Caco-2 (cell line): ENCODE measurements around the gene UGT1A6. TPM values are rescaled to one million over a fixed set of nuclear protein-coding genes. Genes with fewer than 3 reads are reported as not detected.
"Not testable (repeated sequence)": the region's sequence is repeated elsewhere in the genome, so short reads cannot be mapped to it uniquely, and the experiment has no call there.

Experiments
- BruUV-seq: library from RNA; stranded (reverse); fragments of 400-500 nt; replicated peaks from 2 replicates; lab custom pipeline; 2021; lab: Mats Ljungman, UMichigan
- CTCF ChIA-PET: fragments of 300-600 bp; sonication (Branson Sonifier 250); formaldehyde crosslinking; loops from one replicate; lab custom pipeline; 2022; ENCODE audit warnings: antibody characterized with exemption; lab: Charles Lee
- POLR2A ChIA-PET: fragments of 300-600 bp; sonication (Branson Sonifier 250); formaldehyde crosslinking; loops from one replicate; lab custom pipeline; 2022; ENCODE audit warnings: antibody characterized with exemption; lab: Charles Lee
- DNase-seq, 2 experiments: peaks; one replicate each; pipeline versions ENCODE4 v3.0.0 to v3.0.0-alpha.2; 2020 to 2022
- H3K27me3 ChIP-seq: replicated peaks from 2 replicates; pipeline ENCODE4 v1.6.0; 2011; ENCODE audit warnings: low read length; ENCODE audit not compliant: control insufficient read depth, insufficient read depth
- H3K36me3 ChIP-seq: 2 replicates; pipeline ENCODE4 v1.5.1; 2011; ENCODE audit warnings: low read length; ENCODE audit not compliant: control insufficient read depth, insufficient read depth
- H3K4me1 ChIP-seq: fragments of 250-450 bp; sonication (Bioruptor Pico); 2 replicates; pipeline ENCODE4 v1.5.1; 2020; ENCODE audit warnings: mild to moderate bottlenecking
- H3K4me3 ChIP-seq: 2 replicates; pipeline ENCODE4 v1.5.1; 2011; ENCODE audit warnings: low read depth, mild to moderate bottlenecking, control low read depth, low read length
- H3K9me3 ChIP-seq: fragments of 250-450 bp; sonication (Bioruptor Pico); 2 replicates; pipeline ENCODE4 v1.5.1; 2020; ENCODE audit warnings: mild to moderate bottlenecking, moderate library complexity
- H3K27ac Mint-ChIP-seq: one replicate; pipeline ENCODE4 v1.8.0; 2022; ENCODE audit warnings: mixed read lengths; ENCODE audit not compliant: unreplicated experiment
- H3K27me3 Mint-ChIP-seq: one replicate; pipeline ENCODE4 v1.8.0; 2022; ENCODE audit warnings: mixed read lengths; ENCODE audit not compliant: insufficient read depth, unreplicated experiment
- H3K36me3 Mint-ChIP-seq: one replicate; pipeline ENCODE4 v1.8.0; 2022; ENCODE audit warnings: mild to moderate bottlenecking, mixed read lengths; ENCODE audit not compliant: insufficient read depth, unreplicated experiment
- H3K4me1 Mint-ChIP-seq: one replicate; pipeline ENCODE4 v1.8.0; 2022; ENCODE audit warnings: low read depth, mixed read lengths; ENCODE audit not compliant: unreplicated experiment
- H3K4me3 Mint-ChIP-seq: one replicate; pipeline ENCODE4 v1.8.0; 2022; ENCODE audit warnings: mild to moderate bottlenecking, moderate library complexity, mixed read lengths; ENCODE audit not compliant: unreplicated experiment
- H3K9me3 Mint-ChIP-seq: one replicate; pipeline ENCODE4 v1.8.0; 2022; ENCODE audit warnings: mixed read lengths; ENCODE audit not compliant: unreplicated experiment
- CTCF ChIP-seq, 2 experiments: fragments of 200-600 bp in 1 of 2; IDR thresholded peaks; 1 replicate in 1 of 2; 2 replicates in 1 of 2; pipeline versions ENCODE4 v1.5.1 to v1.8.0; 2011 to 2022; ENCODE audit warnings: antibody characterized with exemption in 1 of 2, control low read depth in 1 of 2, inconsistent platforms in 1 of 2, low read depth in 1 of 2, low read length in 1 of 2, mild to moderate bottlenecking in 1 of 2, moderate library complexity in 1 of 2; ENCODE audit not compliant: insufficient read depth in 1 of 2, severe bottlenecking in 1 of 2, unreplicated experiment in 1 of 2
- intact Hi-C: fragments of 100-400 bp; cut with micrococcal nuclease; formaldehyde crosslinking; loops from one replicate; pipeline ENCODE4 v1.10.0; 2022; ENCODE audit not compliant: unreplicated experiment
- total RNA-seq: library from RNA; stranded (reverse); gene quantifications from 2 replicates; pipeline ENCODE4 v1.2.3, GENCODE V29; 2022

UGT1A6 gene
- total RNA-seq, 1 experiment from 2014 or later, result 33.9 TPM

GRCh38 chr2:233728723-233729301 is 36.1 kb downstream of the UGT1A6 start, which contains the start of gene UGT1A3:
UGT1A3 (plus strand) TSS chr2:233729042; CDS start chr2:233729127, 85 bp downstream.
- H3K27ac Mint-ChIP-seq, result peak within 1 kb of the TSS; percentile 34
- intact Hi-C loops, result no loop called here
- peaks cover 6% of the 10 kb centered on the region for H3K4me1 Mint-ChIP-seq
- Histone ChIP-seq H3K4me1 (no peaks in the 10 kb centered on the region), H3K27me3 (no peaks in the 10 kb centered on the region), H3K36me3 (no peaks in the 10 kb centered on the region), H3K9me3 (no peaks in the 10 kb centered on the region), H3K4me3 (no peak within 1 kb of the TSS)
- no TSS peak for BruUV-seq
- H3K4me3 Mint-ChIP-seq, result no peak within 1 kb of the TSS
- TF ChIP-seq CTCF (IDR thresholded peaks at IDR 0.05; ENCODE audit: insufficient read depth in 1 of 2, low read depth in 1 of 2, low read length in 1 of 2, severe bottlenecking in 1 of 2, unreplicated experiment in 1 of 2), result no peak
- H3K36me3 Mint-ChIP-seq, result peaks cover 6% of the 10 kb centered on the region
- POLR2A ChIA-PET, result no interaction called here
- H3K27me3 Mint-ChIP-seq, result no peaks in the 10 kb centered on the region
- DNase-seq, result no peak
- CTCF ChIA-PET, result no interaction called here
- no peaks in the 10 kb centered on the region for H3K9me3 Mint-ChIP-seq

- intact Hi-C loops, BruUV-seq, H3K36me3 ChIP-seq, H3K27me3 Mint-ChIP-seq, H3K27ac Mint-ChIP-seq, H3K4me3 ChIP-seq, DNase-seq, H3K4me1 ChIP-seq, H3K4me3 Mint-ChIP-seq, H3K9me3 ChIP-seq, POLR2A ChIA-PET, CTCF ChIA-PET, H3K27me3 ChIP-seq: not testable (repeated sequence)
- Mint-ChIP-seq H3K36me3 (peaks cover 19% of the 10 kb centered on the region), H3K9me3 (peaks cover 15% of the 10 kb centered on the region), H3K4me1 (peaks cover 22% of the 10 kb centered on the region)
These were observed 44.4 kb downstream of the UGT1A6 start for GRCh38 chr2:233736868-233737653.

- no peak overlapping the region for H3K4me3 ChIP-seq
- ChIA-PET CTCF (no interaction called here), POLR2A (no interaction called here)
- TF ChIP-seq CTCF (IDR thresholded peaks at IDR 0.05; ENCODE audit: insufficient read depth in 1 of 2, low read depth in 1 of 2, low read length in 1 of 2, severe bottlenecking in 1 of 2, unreplicated experiment in 1 of 2), result no peak
- H3K9me3 ChIP-seq, result no peaks in the 10 kb centered on the region
- DNase-seq, result no peak
- H3K9me3 Mint-ChIP-seq, result peaks cover 15% of the 10 kb centered on the region
- H3K4me3 Mint-ChIP-seq, result no peak overlapping the region
- no peak overlapping the region for H3K27ac Mint-ChIP-seq
- intact Hi-C loops, result no loop called here
- H3K36me3 ChIP-seq, result no peaks in the 10 kb centered on the region
- H3K27me3 Mint-ChIP-seq, result no peaks in the 10 kb centered on the region
- no peaks in the 10 kb centered on the region for H3K27me3 ChIP-seq
- H3K4me1 ChIP-seq, result no peaks in the 10 kb centered on the region
- peaks cover 19% of the 10 kb centered on the region for H3K36me3 Mint-ChIP-seq
- H3K4me1 Mint-ChIP-seq, result peaks cover 20% of the 10 kb centered on the region
- no TSS peak for BruUV-seq
These were observed 48.2 kb downstream of the UGT1A6 start for GRCh38 chr2:233740870-233741269.
